H1 (cell line): ENCODE data around the gene GALNT18. TPM values are rescaled to one million over a fixed set of nuclear protein-coding genes. Genes with fewer than 3 reads are reported as not detected.

Experiments used
- CTCF ChIA-PET: fragments of 300-600 bp; sonication (Branson Sonifier 250); formaldehyde crosslinking; loops from one replicate; lab custom pipeline; 2021; ENCODE audit not compliant: partially characterized antibody; lab: Charles Lee
- POLR2A ChIA-PET: fragments of 300-600 bp; sonication (Branson Sonifier 250); formaldehyde crosslinking; loops from one replicate; lab custom pipeline; 2021; ENCODE audit warnings: inconsistent platforms; ENCODE audit not compliant: partially characterized antibody; lab: Charles Lee
- DNase-seq, 2 experiments: peaks; one replicate each; pipeline versions ENCODE4 v3.0.0 to v3.0.0-alpha.2; 2010 to 2022; ENCODE audit warnings: low spot score in 2 of 2, low read depth in 1 of 2, mixed read lengths in 1 of 2
- FAIRE-seq: peaks from 2 replicates; lab custom pipeline; 2011; peaks lifted over from hg19 to GRCh38; lab: Jason Lieb, UNC
- H2AFZ ChIP-seq: 2 replicates; pipeline ENCODE4 v1.8.1; 2012; ENCODE audit warnings: low read length, inconsistent platforms
- H2AK5ac ChIP-seq: 2 replicates; pipeline ENCODE4 v1.6.1; 2013; ENCODE audit warnings: low read depth, low read length
- H2BK120ac ChIP-seq: replicated peaks from 2 replicates; pipeline ENCODE3; 2013; ENCODE audit warnings: low read depth, low read length, inconsistent platforms
- H2BK12ac ChIP-seq: 2 replicates; pipeline ENCODE4 v1.6.1; 2013; ENCODE audit warnings: low read depth, low read length
- H2BK15ac ChIP-seq: 2 replicates; pipeline ENCODE4 v1.6.1; 2013; ENCODE audit warnings: low read length
- H2BK20ac ChIP-seq: 2 replicates; pipeline ENCODE4 v1.6.1; 2013; ENCODE audit warnings: low read length
- H2BK5ac ChIP-seq: 2 replicates; pipeline ENCODE4 v1.6.1; 2013; ENCODE audit warnings: low read depth, low read length
- H3K14ac ChIP-seq: 2 replicates; pipeline ENCODE4 v1.6.1; 2013; ENCODE audit warnings: inconsistent platforms; ENCODE audit not compliant: insufficient read length
- H3K18ac ChIP-seq: 2 replicates; pipeline ENCODE4 v1.6.1; 2013; ENCODE audit warnings: low read length; ENCODE audit errors: extremely low read depth
- H3K23ac ChIP-seq: 2 replicates; pipeline ENCODE4 v1.6.1; 2013; ENCODE audit warnings: inconsistent platforms; ENCODE audit not compliant: insufficient read length
- H3K23me2 ChIP-seq: 2 replicates; pipeline ENCODE4 v1.6.1; 2013; ENCODE audit warnings: low read depth, low read length
- H3K27ac ChIP-seq: 2 replicates; pipeline ENCODE4 v1.6.1; 2011; ENCODE audit warnings: low read depth, low read length, inconsistent platforms
- H3K27me3 ChIP-seq, 4 experiments: replicated peaks in 1 of 4; 1 replicate in 1 of 4; 2 replicates in 3 of 4; pipeline versions ENCODE4 v1.6.1 to v1.8.1; 2011 to 2013; ENCODE audit warnings: low read length in 3 of 4, mild to moderate bottlenecking in 3 of 4, inconsistent platforms in 2 of 4, mixed read lengths in 2 of 4, moderate library complexity in 1 of 4; ENCODE audit not compliant: control insufficient read depth in 3 of 4, insufficient read depth in 3 of 4; ENCODE audit errors: extremely low read depth in 1 of 4
- H3K36me3 ChIP-seq, 4 experiments: 2 replicates each; pipeline versions ENCODE4 v1.6.1 to v1.8.1; 2011 to 2013; ENCODE audit warnings: mild to moderate bottlenecking in 4 of 4, low read length in 3 of 4, moderate library complexity in 2 of 4, control low read depth in 1 of 4, inconsistent platforms in 1 of 4; ENCODE audit not compliant: insufficient read depth in 4 of 4, control insufficient read depth in 2 of 4
- H3K4ac ChIP-seq: replicated peaks from 2 replicates; pipeline ENCODE3; 2013; ENCODE audit warnings: low read length, low read depth, mixed read lengths, inconsistent platforms; ENCODE audit not compliant: insufficient read length
- H3K4me1 ChIP-seq, 4 experiments: replicated peaks in 1 of 4; 1 replicate in 1 of 4; 2 replicates in 3 of 4; pipeline versions ENCODE4 v1.6.1 to v1.8.1; 2011 to 2013; ENCODE audit warnings: low read length in 3 of 4, inconsistent platforms in 2 of 4, mixed read lengths in 1 of 4; ENCODE audit not compliant: insufficient read depth in 4 of 4, control insufficient read depth in 3 of 4
- H3K4me2 ChIP-seq, 2 experiments: 2 replicates each; pipeline versions ENCODE4 v1.6.1 to v1.8.1; 2011 to 2013; ENCODE audit warnings: low read depth in 2 of 2, low read length in 2 of 2, control low read depth in 1 of 2, inconsistent platforms in 1 of 2, mild to moderate bottlenecking in 1 of 2; ENCODE audit not compliant: insufficient read depth in 1 of 2
- H3K4me3 ChIP-seq, 4 experiments: fragments of 200-600, 300-600 bp in 1 of 4; sonication (generic), shearing (Covaris generic), sonication (Bioruptor Twin) in 1 of 4; 2 replicates each; pipeline versions ENCODE4 v1.5.1 to v1.8.1; 2011 to 2016; ENCODE audit warnings: low read length in 4 of 4, low read depth in 3 of 4, control low read depth in 2 of 4, inconsistent platforms in 2 of 4, mild to moderate bottlenecking in 2 of 4, mixed read lengths in 1 of 4, moderate library complexity in 1 of 4; ENCODE audit not compliant: insufficient read depth in 2 of 4; ENCODE audit errors: extremely low read depth in 1 of 4
- H3K56ac ChIP-seq: replicated peaks from 2 replicates; pipeline ENCODE3; 2013; ENCODE audit warnings: low read depth, mild to moderate bottlenecking, mixed read lengths, low read length, inconsistent platforms; ENCODE audit not compliant: insufficient read length
- H3K79me1 ChIP-seq: 2 replicates; pipeline ENCODE4 v1.6.1; 2013; ENCODE audit warnings: low read depth, low read length, control low read depth
- H3K79me2 ChIP-seq, 2 experiments: 2 replicates each; pipeline versions ENCODE4 v1.6.1 to v1.8.1; 2012 to 2013; ENCODE audit warnings: low read length in 2 of 2, mild to moderate bottlenecking in 2 of 2, inconsistent platforms in 1 of 2; ENCODE audit not compliant: insufficient read depth in 2 of 2, control insufficient read depth in 1 of 2
- H3K9ac ChIP-seq, 4 experiments: replicated peaks in 1 of 4; 1 replicate in 1 of 4; 2 replicates in 3 of 4; pipeline versions ENCODE4 v1.6.1 to v1.8.1; 2011 to 2013; ENCODE audit warnings: low read depth in 3 of 4, low read length in 3 of 4, control low read depth in 2 of 4, mild to moderate bottlenecking in 2 of 4, moderate library complexity in 2 of 4, inconsistent platforms in 1 of 4; ENCODE audit errors: extremely low read depth in 1 of 4
- H3K9me3 ChIP-seq, 2 experiments: 2 replicates each; pipeline versions ENCODE4 v1.6.1 to v1.8.1; 2012 to 2013; ENCODE audit warnings: mild to moderate bottlenecking in 2 of 2, moderate library complexity in 2 of 2, control low read depth in 1 of 2, inconsistent platforms in 1 of 2, low read depth in 1 of 2, low read length in 1 of 2, mixed read lengths in 1 of 2; ENCODE audit not compliant: insufficient read depth in 2 of 2
- H4K20me1 ChIP-seq, 2 experiments: replicated peaks in 1 of 2; 2 replicates each; pipeline versions ENCODE3 to v1.8.1; 2011 to 2013; ENCODE audit warnings: inconsistent platforms in 2 of 2, low read length in 2 of 2, mild to moderate bottlenecking in 1 of 2; ENCODE audit not compliant: insufficient read depth in 2 of 2, control insufficient read depth in 1 of 2
- H4K5ac ChIP-seq: 2 replicates; pipeline ENCODE4 v1.6.1; 2013; ENCODE audit warnings: low read length, low read depth, mixed read lengths, inconsistent platforms; ENCODE audit not compliant: insufficient read length
- H4K8ac ChIP-seq: 2 replicates; pipeline ENCODE4 v1.8.0; 2013; ENCODE audit warnings: mild to moderate bottlenecking, moderate library complexity, low read length, inconsistent platforms; ENCODE audit not compliant: insufficient read depth; ENCODE audit errors: extremely low read depth
- H4K91ac ChIP-seq: replicated peaks from 2 replicates; pipeline ENCODE3; 2013; ENCODE audit warnings: low read length, mixed read lengths, inconsistent platforms; ENCODE audit not compliant: insufficient read length
- BACH1 ChIP-seq: IDR thresholded peaks from 2 replicates; pipeline ENCODE4 v1.6.1; 2012; ENCODE audit warnings: low read length, improper control_type of control experiment
- CHD1 ChIP-seq: IDR thresholded peaks from 2 replicates; pipeline ENCODE4 v1.6.1; 2012; ENCODE audit warnings: low read depth, low read length, improper control_type of control experiment
- CTCF ChIP-seq, 3 experiments: IDR thresholded peaks; 1 replicate in 2 of 3; 2 replicates in 1 of 3; pipeline versions ENCODE4 v1.5.1 to v1.6.1; 2011; ENCODE audit warnings: low read length in 3 of 3, mild to moderate bottlenecking in 3 of 3, inconsistent platforms in 2 of 3, low read depth in 1 of 3, moderate library complexity in 1 of 3; ENCODE audit not compliant: insufficient read depth in 1 of 3; ENCODE audit errors: control extremely low read depth in 1 of 3
- EP300 ChIP-seq, 2 experiments: IDR thresholded peaks; 1 replicate in 1 of 2; 2 replicates in 1 of 2; pipeline ENCODE4 v1.6.1; 2011 to 2012; ENCODE audit warnings: low read depth in 2 of 2, low read length in 2 of 2, mild to moderate bottlenecking in 2 of 2, borderline replicate concordance in 1 of 2, inconsistent platforms in 1 of 2, moderate library complexity in 1 of 2
- HDAC6 ChIP-seq: IDR thresholded peaks from one replicate; pipeline ENCODE4 v1.7.1; 2012; ENCODE audit warnings: low read depth, mild to moderate bottlenecking, inconsistent platforms, low read length, moderate library complexity
- POLR2A ChIP-seq, 2 experiments: IDR thresholded peaks; 1 replicate in 1 of 2; 2 replicates in 1 of 2; pipeline ENCODE4 v1.6.1; 2011; ENCODE audit warnings: low read depth in 2 of 2, low read length in 2 of 2, mild to moderate bottlenecking in 2 of 2; ENCODE audit errors: control extremely low read depth in 1 of 2
- RNF2 ChIP-seq: fragments of 200-900, 300-1000 bp; sonication (generic); IDR thresholded peaks from 2 replicates; pipeline ENCODE4 v1.7.1; 2016; ENCODE audit warnings: borderline replicate concordance, low read depth, mild to moderate bottlenecking, antibody characterized with exemption, low read length; ENCODE audit not compliant: poor library complexity, severe bottlenecking; ENCODE audit errors: missing control alignments
- SIX5 ChIP-seq: IDR thresholded peaks from 2 replicates; pipeline ENCODE4 v1.6.1; 2011; ENCODE audit warnings: mild to moderate bottlenecking, low read depth, low read length
- TCF12 ChIP-seq: IDR thresholded peaks from 2 replicates; pipeline ENCODE4 v1.6.1; 2011; ENCODE audit warnings: low read depth, mild to moderate bottlenecking, low read length
- TEAD4 ChIP-seq: IDR thresholded peaks from 2 replicates; pipeline ENCODE4 v1.6.1; 2012; ENCODE audit warnings: low read depth, low read length, inconsistent platforms, mixed read lengths
- WGBS, 2 experiments: shearing (Covaris generic) in 1 of 2; methylation state at CpG; one replicate each; pipeline versions ENCODE4 v1.1.6 to v1.1.7; 2013 to 2015; ENCODE audit warnings: low lambda C conversion rate in 2 of 2, mixed read lengths in 2 of 2, inconsistent platforms in 1 of 2, low coverage in 1 of 2, missing lambda C conversion rate in 1 of 2; ENCODE audit not compliant: insufficient replicate concordance in 2 of 2, insufficient coverage in 1 of 2, insufficient read length in 1 of 2; ENCODE audit errors: extremely low coverage in 1 of 2, missing lambda C conversion rate in 1 of 2; 5-methylcytosine and 5-hydroxymethylcytosine counted together
- polyA plus RNA-seq, 7 experiments: library from polyadenylated mRNA; depleted of rRNA in 3 of 7; stranded (reverse) in 5 of 7; unstranded in 2 of 7; fragments of >200 nt in 5 of 7; fragments of 200-250 nt in 2 of 7; gene quantifications; 1 replicate in 5 of 7; 2 replicates in 1 of 7; 4 replicates in 1 of 7; pipeline versions ENCODE4 v1.2.1 to v1.2.3, GENCODE V29; 2011 to 2013; ENCODE audit warnings: missing spikeins in 2 of 7, mixed read lengths in 2 of 7
- total RNA-seq: library from RNA; stranded (reverse); fragmentation: NEBNext Ultra II Directional; extraction: Animal tissue kit (Norgen Biotek cat#: 25700); gene quantifications from 2 replicates; pipeline ENCODE4 v1.2.1, GENCODE V29; 2021
- TF ChIP-seq, protein P1 (sequence below): IDR thresholded peaks from 2 replicates; pipeline ENCODE4 v1.6.1; 2012; ENCODE audit warnings: inconsistent platforms

GALNT18 gene
- total and polyA plus RNA-seq, 2 of the 8 experiments (the other 6 are each of a cell fraction or from before 2014, with no cell fraction given) = 6.0 to 9.4 TPM

DNA sequence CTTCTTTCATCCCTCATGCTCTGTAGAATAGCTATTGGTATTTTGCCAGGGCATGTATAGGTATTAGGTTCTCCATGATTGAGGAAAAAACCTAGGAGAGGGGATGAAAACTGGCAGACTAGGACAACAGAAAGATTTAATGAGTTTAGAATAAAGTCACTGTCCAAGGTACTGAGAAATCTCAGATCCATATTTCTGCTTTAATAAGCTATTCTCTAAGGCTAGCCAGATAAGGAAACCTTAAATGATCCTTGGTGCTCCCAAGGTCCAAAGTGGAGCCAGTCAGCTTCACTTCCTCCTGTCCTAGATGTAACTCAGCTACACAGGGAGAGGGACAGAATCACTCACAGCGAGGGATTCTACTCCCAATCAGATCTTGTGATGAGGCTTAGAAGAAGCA lies 255.0 kb downstream of the GALNT18 start:
- no peak overlapping the region for H3K18ac ChIP-seq
- H4K20me1 ChIP-seq = no peaks in the 10 kb centered on the region
- no peak overlapping the region for H3K56ac ChIP-seq
- 64% methylated on average over 1 of the region's 1 CpG; no CpG with 5 or more reads in 1 of the 2 experiments for WGBS, 2 experiments
- H3K27me3 ChIP-seq = 0 out of 7 replicates have a peak, but pooled peaks cover 0 to under 1% (median 0%) of the 10 kb centered on the region in 4 experiments
- H2AFZ ChIP-seq = no peak overlapping the region
- H3K4me1 ChIP-seq = no peaks in the 10 kb centered on the region
- H3K36me3 ChIP-seq = no peaks in the 10 kb centered on the region
- no peak overlapping the region for H2BK20ac ChIP-seq
- H3K14ac ChIP-seq = no peak overlapping the region
- no peak overlapping the region for H3K9ac ChIP-seq
- H4K8ac ChIP-seq = no peak overlapping the region
- no peaks in the 10 kb centered on the region for H3K9me3 ChIP-seq
- no peak overlapping the region for H4K91ac ChIP-seq
- no peak overlapping the region for H2BK15ac ChIP-seq
- CTCF ChIA-PET = interaction anchor here (0.7 to 1.7 kb wide), 5 partner anchors 15 to 457 kb away, joined by 3 to 5 read pairs (median 3); no protein-coding TSS in a partner anchor
- H3K4ac ChIP-seq = no peak overlapping the region
- H2AK5ac ChIP-seq = no peak overlapping the region
- H2BK12ac ChIP-seq = no peak overlapping the region
- H4K5ac ChIP-seq = no peak overlapping the region
- DNase-seq (no peak), FAIRE-seq (no peak)
- H3K79me2 ChIP-seq = no peaks in the 10 kb centered on the region
- no peaks in the 10 kb centered on the region for H3K23me2 ChIP-seq
- H2BK120ac ChIP-seq = no peak overlapping the region
- H2BK5ac ChIP-seq = no peak overlapping the region
- no peak overlapping the region for H3K4me3 ChIP-seq
- no peak overlapping the region for H3K4me2 ChIP-seq
- no peak overlapping the region for H3K27ac ChIP-seq
- H3K23ac ChIP-seq = no peak overlapping the region
- POLR2A ChIA-PET = no interaction called here
- no peaks in the 10 kb centered on the region for H3K79me1 ChIP-seq
- TF ChIP-seq CTCF (IDR thresholded peaks at IDR 0.05; ENCODE audit: control extremely low read depth in 1 of 3, insufficient read depth in 1 of 3, low read depth in 1 of 3, low read length in 3 of 3) (no peak), EP300 (IDR thresholded peaks at IDR 0.05; ENCODE audit: borderline replicate concordance in 1 of 2, low read depth in 2 of 2, low read length in 2 of 2) (no peak), TCF12 (no peak), POLR2A (IDR thresholded peaks at IDR 0.05; ENCODE audit: control extremely low read depth in 1 of 2, low read depth in 2 of 2, low read length in 2 of 2) (no peak), SIX5 (no peak), TEAD4 (no peak), BACH1 (no peak), CHD1 (no peak), HDAC6 (no peak), RNF2 (no peak)
- TF ChIP-seq, protein P1, sequence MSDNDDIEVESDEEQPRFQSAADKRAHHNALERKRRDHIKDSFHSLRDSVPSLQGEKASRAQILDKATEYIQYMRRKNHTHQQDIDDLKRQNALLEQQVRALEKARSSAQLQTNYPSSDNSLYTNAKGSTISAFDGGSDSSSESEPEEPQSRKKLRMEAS = no peak
